Cardiac muscle cell (in vitro differentiated cells and primary cell): ENCODE data around the gene COL4A1. TPM values are rescaled to one million over a fixed set of nuclear protein-coding genes. Genes with fewer than 3 reads are reported as not detected.
A peak's percentile ranks its signal among the peaks of the same experiment; 100 is the strongest.

Source experiments
- DNase-seq, 2 donors: peaks; one replicate each; pipeline versions ENCODE4 v3.0.0 to v3.0.0-alpha.2; 2010 to 2017; ENCODE audit warnings: low read depth in 1 of 2, low spot score in 1 of 2
- H3K27ac ChIP-seq: fragments of 200-600 bp; sonication (generic); 2 replicates; pipeline ENCODE4 v1.5.1; 2016
- H3K27me3 ChIP-seq: fragments of 200-600 bp; sonication (generic); 2 replicates; pipeline ENCODE4 v1.6.0; 2016; ENCODE audit warnings: control low read depth
- H3K36me3 ChIP-seq: fragments of 200-600 bp; sonication (generic); 2 replicates; pipeline ENCODE4 v1.5.1; 2016; ENCODE audit warnings: control low read depth
- H3K4me1 ChIP-seq: fragments of 200-600 bp; sonication (generic); 2 replicates; pipeline ENCODE4 v1.8.1; 2017; ENCODE audit warnings: low read depth, mild to moderate bottlenecking, mixed run types
- H3K4me3 ChIP-seq: fragments of 200-600 bp; sonication (generic); 2 replicates; pipeline ENCODE4 v1.5.1; 2016; ENCODE audit warnings: mild to moderate bottlenecking
- H3K9me3 ChIP-seq: fragments of 200-600 bp; sonication (generic); 2 replicates; pipeline ENCODE4 v1.5.1; 2017; ENCODE audit warnings: low read depth, mild to moderate bottlenecking, control low read depth
- CTCF ChIP-seq: IDR thresholded peaks from 2 replicates; pipeline ENCODE4 v1.5.1; 2012; ENCODE audit warnings: low read depth, mild to moderate bottlenecking, low read length
- polyA plus RNA-seq: library from polyadenylated mRNA; unstranded; fragments of >200 nt; fragmentation: Nextera tagmentation; extraction: Ambion mirVana; gene quantifications from 2 replicates; pipeline ENCODE4 v1.2.1, GENCODE V29; 2016
- total RNA-seq: library from RNA; depleted of rRNA; stranded (reverse); fragments of >200 nt; gene quantifications from 2 replicates; pipeline ENCODE4 v1.2.3, GENCODE V29; 2016

The COL4A1 gene
- total and polyA plus RNA-seq, 2 experiments from 2014 or later, result 73.9 to 171 TPM

- no peak for DNase-seq
- Histone ChIP-seq H3K4me1 (peaks cover 23% of the 10 kb centered on the region), H3K27ac (no peak overlapping the region), H3K4me3 (no peak overlapping the region), H3K36me3 (no peaks in the 10 kb centered on the region), H3K27me3 (no peaks in the 10 kb centered on the region), H3K9me3 (no peaks in the 10 kb centered on the region)
- no peak for TF ChIP-seq CTCF
These were observed 57.6 kb downstream of the COL4A1 start for GRCh38 chr13:110249326-110249725.

GRCh38 chr13:110248449-110249143 is 58.4 kb downstream of the COL4A1 start:
- H3K27me3 ChIP-seq, result no peaks in the 10 kb centered on the region
- no peak for DNase-seq
- no peaks in the 10 kb centered on the region for H3K9me3 ChIP-seq
- TF ChIP-seq CTCF, result no peak
- no peak overlapping the region for H3K4me3 ChIP-seq
- peaks cover 23% of the 10 kb centered on the region for H3K4me1 ChIP-seq
- H3K27ac ChIP-seq, result peak overlapping the region; percentile 86
- no peaks in the 10 kb centered on the region for H3K36me3 ChIP-seq

GRCh38 chr13:110246530-110246929 is 60.4 kb downstream of the COL4A1 start:
- TF ChIP-seq CTCF, result no peak
- Histone ChIP-seq H3K9me3 (no peaks in the 10 kb centered on the region), H3K27ac (peak overlapping the region; percentile 86), H3K36me3 (no peaks in the 10 kb centered on the region), H3K27me3 (no peaks in the 10 kb centered on the region), H3K4me3 (no peak overlapping the region), H3K4me1 (peaks cover 34% of the 10 kb centered on the region)
- DNase-seq, result no peak

DNA sequence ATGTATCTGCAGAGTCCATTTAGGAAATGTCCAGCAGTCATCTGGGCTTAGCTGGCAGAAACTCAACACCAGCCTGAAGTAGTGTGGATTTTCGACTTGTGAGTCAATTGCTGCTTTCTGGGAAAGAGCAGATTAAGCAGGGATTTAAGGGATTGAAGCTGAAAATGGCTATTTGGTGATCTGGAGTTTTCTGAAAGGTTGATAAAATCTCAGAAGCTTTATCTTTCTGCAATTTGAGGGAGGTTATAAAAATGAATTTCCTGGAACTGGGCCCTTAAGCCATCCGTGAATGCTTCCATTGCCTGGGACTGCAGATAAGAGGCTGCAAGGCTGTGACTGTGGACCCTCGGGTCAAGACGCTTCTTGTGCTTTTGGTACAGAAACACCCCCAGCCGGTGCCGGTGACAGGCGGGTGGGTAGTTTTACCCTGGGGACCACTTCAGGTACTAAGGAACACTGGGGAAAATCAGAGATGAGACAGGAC is 61.5 kb downstream of the COL4A1 start:
- DNase-seq, result peak in 1 of 2 donors; percentile 69
- H3K36me3 ChIP-seq, result no peaks in the 10 kb centered on the region
- peaks cover 34% of the 10 kb centered on the region for H3K4me1 ChIP-seq
- no peak for TF ChIP-seq CTCF
- no peak overlapping the region for H3K4me3 ChIP-seq
- H3K27ac ChIP-seq, result peak overlapping the region; percentile 14
- H3K9me3 ChIP-seq, result no peaks in the 10 kb centered on the region
- H3K27me3 ChIP-seq, result no peaks in the 10 kb centered on the region

DNA sequence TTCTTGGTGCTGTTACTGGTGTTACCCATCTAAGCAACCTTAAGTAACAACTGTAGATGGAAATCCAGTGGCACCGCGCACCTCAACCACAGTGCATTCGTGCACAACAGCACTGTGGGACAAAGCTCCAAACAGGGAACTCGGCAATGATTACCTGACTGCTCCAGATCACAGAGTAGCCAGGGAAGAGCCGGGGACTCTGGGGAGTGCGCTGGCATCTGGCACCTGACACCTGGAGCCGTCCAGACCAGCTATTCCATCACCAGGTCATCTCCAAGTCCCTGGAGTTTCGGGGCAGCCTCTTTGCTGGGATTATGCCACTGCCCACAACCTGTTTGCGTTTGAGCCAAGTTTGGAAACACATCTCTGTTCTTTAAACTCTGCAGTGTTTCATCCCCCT is 62.0 kb downstream of the COL4A1 start:
- H3K27ac ChIP-seq, result peak overlapping the region; percentile 14

More for the DNA sequence above, 62.0 kb downstream of the COL4A1 start:
- Histone ChIP-seq H3K4me1 (peaks cover 34% of the 10 kb centered on the region), H3K4me3 (no peak overlapping the region), H3K27me3 (no peaks in the 10 kb centered on the region), H3K9me3 (no peaks in the 10 kb centered on the region), H3K36me3 (no peaks in the 10 kb centered on the region)
- DNase-seq, result no peak
- TF ChIP-seq CTCF, result no peak
